Activated naive CD8-positive, alpha-beta T cell (primary cell): ENCODE data around the gene TPH2.

Source experiments
- H3K27ac Mint-ChIP-seq: one replicate; pipeline ENCODE4 v1.8.0; 2021; ENCODE audit warnings: mixed read lengths
- H3K27me3 Mint-ChIP-seq: one replicate; pipeline ENCODE4 v1.8.0; 2021; ENCODE audit warnings: mixed read lengths
- H3K36me3 Mint-ChIP-seq: one replicate; pipeline ENCODE4 v1.8.0; 2021; ENCODE audit warnings: mixed read lengths
- H3K4me1 Mint-ChIP-seq: one replicate; pipeline ENCODE4 v1.8.0; 2021; ENCODE audit warnings: low read depth, mixed read lengths
- H3K4me3 Mint-ChIP-seq: one replicate; pipeline ENCODE4 v1.8.0; 2021; ENCODE audit warnings: mild to moderate bottlenecking, mixed read lengths
- H3K9me3 Mint-ChIP-seq: one replicate; pipeline ENCODE4 v1.8.0; 2021; ENCODE audit warnings: low read depth, mixed read lengths

Gene TPH2

DNA sequence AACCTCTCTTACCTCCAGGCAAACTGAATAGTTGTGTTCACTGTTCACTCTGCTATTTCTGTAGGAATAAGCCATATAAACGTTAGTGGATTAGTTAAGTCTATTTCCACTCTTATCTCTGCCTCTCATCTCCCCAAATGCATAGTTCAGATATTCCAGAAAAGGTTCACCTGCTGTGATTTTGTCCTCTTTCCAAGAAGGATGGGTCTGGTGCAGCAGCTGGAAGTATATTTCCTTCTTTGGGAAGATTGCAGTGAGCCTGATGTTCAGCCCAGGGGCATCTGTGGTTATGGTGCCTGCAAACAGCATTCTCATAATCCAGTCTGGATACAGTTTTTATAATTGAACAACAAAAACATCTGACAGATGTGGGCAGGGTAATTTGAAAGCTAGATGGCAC, 97.7 kb downstream of the TPH2 start:
- Mint-ChIP-seq H3K36me3 (no peaks in the 10 kb centered on the region), H3K9me3 (no peaks in the 10 kb centered on the region), H3K4me1 (no peaks in the 10 kb centered on the region), H3K4me3 (no peak overlapping the region), H3K27me3 (peaks cover 2% of the 10 kb centered on the region), H3K27ac (no peak overlapping the region)

DNA sequence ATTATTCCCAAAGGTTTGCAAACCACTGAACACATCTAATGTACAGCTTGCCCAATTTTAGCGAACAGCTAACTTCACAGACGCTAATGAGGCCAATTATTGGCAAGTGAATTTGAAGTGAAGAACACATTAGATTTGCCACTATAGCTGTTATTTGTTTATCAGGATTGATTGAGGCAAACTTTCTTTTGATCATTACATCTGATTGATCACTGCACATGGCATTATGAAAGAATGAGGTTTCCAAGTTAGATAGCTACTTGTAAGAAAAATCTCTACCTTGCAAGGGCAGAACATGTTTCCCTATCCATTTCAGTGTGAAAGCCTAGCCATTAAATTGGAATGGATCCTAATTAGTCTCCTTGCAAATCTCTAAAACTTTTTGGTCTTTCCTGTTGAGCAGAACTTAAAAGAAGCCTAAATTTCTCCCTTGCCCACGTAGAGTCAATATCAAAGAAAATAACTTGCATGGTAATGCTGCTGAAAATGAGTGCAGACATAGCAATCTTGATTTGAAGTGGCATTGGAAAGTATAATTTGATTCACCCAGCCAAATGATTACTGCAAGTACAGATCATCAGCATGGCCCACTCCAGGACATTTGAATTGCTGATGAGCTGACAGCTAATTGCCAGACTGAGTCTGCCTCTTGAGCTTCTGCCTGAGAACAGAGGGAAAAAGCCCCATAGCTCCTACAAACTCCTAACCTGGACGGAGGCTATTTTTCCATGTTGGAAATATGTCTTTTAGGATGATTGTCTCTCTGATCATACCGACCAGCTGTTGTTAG, 98.6 kb downstream of the TPH2 start:
- no peaks in the 10 kb centered on the region for H3K9me3 Mint-ChIP-seq
- H3K4me1 Mint-ChIP-seq = no peaks in the 10 kb centered on the region
- no peaks in the 10 kb centered on the region for H3K36me3 Mint-ChIP-seq
- no peak overlapping the region for H3K27ac Mint-ChIP-seq
- no peak overlapping the region for H3K4me3 Mint-ChIP-seq
- H3K27me3 Mint-ChIP-seq = peaks cover 2% of the 10 kb centered on the region

DNA sequence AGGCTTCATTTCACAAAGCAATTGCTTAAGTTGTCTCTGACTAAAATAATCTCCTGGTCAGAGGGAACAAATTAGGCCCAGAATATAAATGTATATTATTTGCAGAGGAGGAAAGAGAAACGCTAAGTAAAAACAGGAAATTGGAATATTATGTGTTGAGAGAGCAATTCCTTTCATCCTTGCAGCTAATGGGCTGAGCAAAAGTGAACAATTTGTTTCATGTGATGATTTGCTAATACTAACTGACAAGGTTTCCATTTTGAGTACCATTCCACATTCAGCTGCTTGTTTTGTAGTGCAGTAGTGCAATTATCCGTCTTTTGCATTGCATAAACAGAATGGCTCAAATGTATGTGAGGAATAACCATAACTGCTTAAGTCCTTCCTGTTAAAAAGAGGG, 103.2 kb downstream of the TPH2 start:
- H3K27me3 Mint-ChIP-seq = peaks cover 2% of the 10 kb centered on the region
- no peaks in the 10 kb centered on the region for H3K36me3 Mint-ChIP-seq
- no peak overlapping the region for H3K27ac Mint-ChIP-seq
- H3K4me1 Mint-ChIP-seq = no peaks in the 10 kb centered on the region
- H3K9me3 Mint-ChIP-seq = no peaks in the 10 kb centered on the region
- H3K4me3 Mint-ChIP-seq = no peak overlapping the region

DNA sequence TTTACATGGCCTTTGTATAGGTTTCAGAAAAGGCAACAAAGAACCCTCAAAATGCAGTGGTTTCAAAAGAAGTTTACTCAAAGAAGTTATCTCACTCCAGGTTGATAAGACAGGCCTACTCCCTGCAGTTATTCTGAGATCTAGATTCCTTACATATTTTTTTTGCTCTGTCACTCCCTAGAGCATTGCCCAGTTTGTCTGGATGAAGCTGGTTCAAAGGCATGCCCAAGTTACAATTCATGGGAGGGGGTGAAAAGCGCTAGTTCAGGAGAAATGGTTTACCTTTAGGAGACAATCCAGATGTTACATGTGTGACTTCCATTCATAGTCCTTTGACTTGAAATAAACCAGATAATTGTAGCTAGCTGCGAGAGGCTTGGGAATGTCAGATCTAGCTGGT, 115.0 kb downstream of the TPH2 start:
- no peak overlapping the region for H3K27ac Mint-ChIP-seq
- no peaks in the 10 kb centered on the region for H3K36me3 Mint-ChIP-seq
- peaks cover 5% of the 10 kb centered on the region for H3K27me3 Mint-ChIP-seq
- peaks cover 2% of the 10 kb centered on the region for H3K9me3 Mint-ChIP-seq
- no peak overlapping the region for H3K4me3 Mint-ChIP-seq
- no peaks in the 10 kb centered on the region for H3K4me1 Mint-ChIP-seq

DNA sequence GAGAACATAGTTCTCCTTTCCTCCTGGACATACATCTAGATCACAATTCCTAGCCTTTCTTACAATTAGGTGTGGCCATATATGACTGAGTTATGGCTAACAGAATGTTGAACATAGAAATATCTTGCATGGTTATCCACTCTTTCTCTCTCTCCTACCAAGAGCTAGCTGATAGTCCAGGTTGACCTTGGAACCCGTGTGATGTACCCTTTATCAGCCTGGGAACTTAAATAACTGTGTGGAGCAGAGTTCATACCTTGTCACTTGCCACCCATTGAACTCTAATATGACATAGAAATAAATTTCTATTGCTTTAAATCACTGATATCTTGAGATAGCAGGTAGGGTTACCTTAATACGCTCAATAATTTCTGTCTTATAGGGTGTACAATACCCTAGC, 115.9 kb downstream of the TPH2 start:
- Mint-ChIP-seq H3K9me3 (peaks cover 2% of the 10 kb centered on the region), H3K4me1 (no peaks in the 10 kb centered on the region)

DNA sequence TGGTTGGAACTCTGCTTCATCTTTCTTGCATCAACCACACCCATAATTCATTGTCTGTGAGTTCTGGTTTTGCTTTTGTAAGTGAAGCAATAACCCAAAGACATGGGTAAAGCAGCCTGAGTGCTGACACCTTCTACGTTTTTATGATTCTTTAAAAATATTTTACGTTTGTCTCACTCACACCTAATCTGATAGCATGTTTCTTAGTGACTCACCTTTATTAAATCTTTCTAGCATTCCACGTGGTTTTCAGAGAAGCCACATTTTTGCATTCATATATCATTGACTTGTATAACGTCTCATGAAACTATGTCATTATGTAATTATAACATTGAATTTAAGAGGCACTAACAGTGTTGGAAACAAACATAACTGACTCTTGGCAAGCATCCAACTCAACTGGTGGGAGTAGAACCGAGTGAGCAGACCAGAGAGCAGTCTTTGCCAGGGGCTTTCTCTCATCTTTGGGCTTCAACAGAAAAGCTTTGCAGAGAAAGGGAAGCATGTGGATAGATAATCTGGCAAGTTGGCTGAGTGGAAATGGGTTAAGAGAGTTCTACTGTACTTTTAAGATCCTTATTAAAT, 118.8 kb downstream of the TPH2 start:
- H3K27ac Mint-ChIP-seq = no peak overlapping the region
- H3K4me3 Mint-ChIP-seq = no peak overlapping the region
- H3K9me3 Mint-ChIP-seq = peaks cover 2% of the 10 kb centered on the region
- H3K4me1 Mint-ChIP-seq = no peaks in the 10 kb centered on the region
- peaks cover 2% of the 10 kb centered on the region for H3K27me3 Mint-ChIP-seq
- no peaks in the 10 kb centered on the region for H3K36me3 Mint-ChIP-seq

More for the DNA sequence above, 115.9 kb downstream of the TPH2 start:
- Mint-ChIP-seq H3K27ac (no peak overlapping the region), H3K36me3 (no peaks in the 10 kb centered on the region), H3K4me3 (no peak overlapping the region), H3K27me3 (peaks cover 2% of the 10 kb centered on the region)

DNA sequence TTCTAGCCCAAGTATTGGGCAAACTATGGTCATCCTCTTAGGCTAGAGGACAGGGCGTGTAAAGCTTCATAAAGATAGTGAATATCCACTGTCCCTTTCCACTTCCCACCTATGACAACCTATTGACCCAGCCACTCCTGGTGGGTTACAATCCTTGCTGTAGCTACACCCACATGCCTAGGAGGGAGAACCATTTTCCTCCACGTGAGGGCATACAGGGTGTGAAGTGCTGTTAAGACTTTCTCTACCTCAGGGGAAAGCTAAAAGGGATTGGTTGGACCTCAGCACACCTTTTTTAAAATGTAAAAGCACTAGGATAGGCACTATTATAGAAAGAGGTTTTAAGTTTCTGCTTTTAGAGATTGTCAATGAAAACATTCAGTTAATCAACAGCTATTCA, 124.4 kb downstream of the TPH2 start:
- Mint-ChIP-seq H3K4me3 (no peak overlapping the region), H3K9me3 (no peaks in the 10 kb centered on the region), H3K27ac (no peak overlapping the region), H3K4me1 (no peaks in the 10 kb centered on the region), H3K27me3 (peaks cover 7% of the 10 kb centered on the region), H3K36me3 (no peaks in the 10 kb centered on the region)

DNA sequence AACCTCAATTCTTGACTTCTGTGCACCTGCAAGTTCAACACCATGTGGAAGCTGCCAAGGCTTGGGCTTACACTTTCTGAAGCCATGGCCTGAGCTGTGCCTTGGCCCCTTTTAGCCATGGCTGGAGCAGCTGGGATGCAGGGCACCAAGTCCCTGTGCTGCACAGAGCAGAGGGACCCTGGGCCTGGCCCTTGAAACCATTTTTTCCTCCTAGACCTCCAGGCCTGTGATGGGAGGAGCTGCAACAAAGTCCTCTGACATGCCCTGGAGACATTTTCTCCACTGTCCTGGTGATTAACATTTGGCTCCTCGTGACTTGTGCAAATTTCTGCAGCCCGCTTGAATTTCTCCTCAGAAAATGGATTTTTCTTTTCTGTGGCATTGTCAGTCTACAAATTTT, 132.4 kb downstream of the TPH2 start:
- no peak overlapping the region for H3K4me3 Mint-ChIP-seq
- no peaks in the 10 kb centered on the region for H3K36me3 Mint-ChIP-seq
- peaks cover 7% of the 10 kb centered on the region for H3K9me3 Mint-ChIP-seq
- H3K27me3 Mint-ChIP-seq = peaks cover 4% of the 10 kb centered on the region
- no peak overlapping the region for H3K27ac Mint-ChIP-seq
- no peaks in the 10 kb centered on the region for H3K4me1 Mint-ChIP-seq

DNA sequence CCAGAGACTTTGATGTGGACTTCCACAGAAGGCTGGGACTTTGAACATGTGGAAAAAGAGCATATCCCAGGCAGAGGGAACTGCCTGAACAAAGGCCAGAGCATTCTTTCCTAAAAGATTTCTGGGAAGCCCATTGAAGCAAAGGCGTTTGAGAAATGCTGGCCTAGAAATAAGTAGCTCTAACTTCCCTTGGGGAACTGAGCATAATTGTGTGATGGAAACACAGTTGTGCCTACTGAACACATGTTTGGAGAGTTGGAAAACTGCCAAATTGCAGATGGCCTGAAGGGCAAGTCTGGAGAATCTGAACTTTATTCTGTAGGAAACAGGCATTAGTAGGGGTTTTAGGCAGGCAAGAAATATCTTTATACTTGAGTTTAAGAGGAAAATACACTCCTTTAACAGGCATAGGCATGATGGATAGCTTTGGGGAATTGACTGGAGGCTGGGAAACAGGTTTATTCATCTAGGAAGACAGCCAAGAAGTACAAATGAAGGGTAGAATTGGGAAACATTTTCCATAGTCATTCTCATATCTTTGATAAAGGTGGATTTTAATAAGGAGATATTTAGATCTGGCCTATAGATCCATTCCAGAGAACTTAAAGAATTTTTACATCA, 134.1 kb downstream of the TPH2 start:
- no peaks in the 10 kb centered on the region for H3K4me1 Mint-ChIP-seq
- no peaks in the 10 kb centered on the region for H3K36me3 Mint-ChIP-seq
- H3K27me3 Mint-ChIP-seq = peaks cover 4% of the 10 kb centered on the region
- H3K4me3 Mint-ChIP-seq = no peak overlapping the region
- H3K27ac Mint-ChIP-seq = no peak overlapping the region
- peaks cover 7% of the 10 kb centered on the region for H3K9me3 Mint-ChIP-seq

DNA sequence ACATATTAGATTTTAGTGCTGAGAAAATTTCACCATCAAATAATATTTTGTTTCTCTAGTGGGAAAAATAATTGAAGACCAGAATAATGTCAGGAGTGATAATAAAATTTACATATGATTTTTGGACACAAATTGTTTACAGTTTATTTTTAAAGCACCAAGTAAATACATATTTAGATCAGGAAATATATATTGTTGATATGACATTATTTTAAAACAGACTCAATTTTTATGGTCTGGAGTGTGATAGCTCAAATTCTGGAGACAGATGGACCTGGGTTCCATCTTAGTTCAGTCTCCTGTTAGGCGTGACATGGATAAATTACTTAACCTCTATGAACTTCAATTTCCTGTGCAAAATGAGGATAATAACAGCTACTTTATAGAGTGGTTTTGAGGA, 135.4 kb downstream of the TPH2 start:
- Mint-ChIP-seq H3K27me3 (peaks cover 1% of the 10 kb centered on the region), H3K4me1 (no peaks in the 10 kb centered on the region)

DNA sequence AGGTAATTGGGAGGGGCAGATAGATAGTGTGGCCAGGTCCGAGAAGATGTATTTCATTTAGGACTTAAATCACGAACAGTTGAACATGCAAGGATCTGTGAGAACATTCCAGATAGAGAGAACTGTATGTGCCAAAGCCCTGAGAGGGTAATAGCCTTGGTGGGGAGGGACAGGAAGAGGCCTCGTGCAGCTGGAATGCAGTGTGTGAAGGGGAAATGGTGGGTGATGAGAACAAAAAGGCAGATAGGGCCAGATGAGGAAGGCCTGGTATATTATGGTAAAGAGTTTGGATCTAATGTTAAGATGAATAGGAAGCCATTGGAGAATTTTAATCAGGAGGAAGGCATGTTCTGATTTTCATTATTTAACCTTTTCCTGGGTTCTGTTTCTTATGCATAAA, 136.3 kb downstream of the TPH2 start:
- Mint-ChIP-seq H3K36me3 (no peaks in the 10 kb centered on the region), H3K27me3 (peaks cover 1% of the 10 kb centered on the region), H3K9me3 (peaks cover 7% of the 10 kb centered on the region), H3K4me3 (no peak overlapping the region), H3K27ac (no peak overlapping the region), H3K4me1 (no peaks in the 10 kb centered on the region)

More for the DNA sequence above, 135.4 kb downstream of the TPH2 start:
- no peak overlapping the region for H3K27ac Mint-ChIP-seq
- peaks cover 7% of the 10 kb centered on the region for H3K9me3 Mint-ChIP-seq
- no peak overlapping the region for H3K4me3 Mint-ChIP-seq
- no peaks in the 10 kb centered on the region for H3K36me3 Mint-ChIP-seq

DNA sequence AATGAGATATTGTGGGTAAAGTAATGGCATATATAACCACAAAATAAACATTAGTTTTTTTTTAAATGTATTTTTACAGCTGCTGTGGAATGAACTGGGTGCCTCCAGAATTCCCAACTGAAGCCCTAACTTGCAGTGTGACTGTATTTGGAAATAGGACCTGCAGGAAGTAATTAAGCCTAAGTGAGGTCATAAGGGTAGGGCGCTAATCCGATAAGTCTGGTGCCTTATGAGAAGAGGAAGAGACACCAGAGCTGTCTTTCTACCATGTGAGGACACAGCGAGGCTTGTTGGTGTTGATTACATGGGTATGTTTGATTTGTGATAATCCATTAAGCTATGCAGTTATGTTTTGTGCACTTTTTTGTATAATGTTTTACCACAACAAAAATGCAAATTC, 136.8 kb downstream of the TPH2 start:
- no peak overlapping the region for H3K4me3 Mint-ChIP-seq
- no peak overlapping the region for H3K27ac Mint-ChIP-seq
- H3K36me3 Mint-ChIP-seq = no peaks in the 10 kb centered on the region
- H3K4me1 Mint-ChIP-seq = no peaks in the 10 kb centered on the region
- no peaks in the 10 kb centered on the region for H3K27me3 Mint-ChIP-seq
- H3K9me3 Mint-ChIP-seq = peaks cover 7% of the 10 kb centered on the region

DNA sequence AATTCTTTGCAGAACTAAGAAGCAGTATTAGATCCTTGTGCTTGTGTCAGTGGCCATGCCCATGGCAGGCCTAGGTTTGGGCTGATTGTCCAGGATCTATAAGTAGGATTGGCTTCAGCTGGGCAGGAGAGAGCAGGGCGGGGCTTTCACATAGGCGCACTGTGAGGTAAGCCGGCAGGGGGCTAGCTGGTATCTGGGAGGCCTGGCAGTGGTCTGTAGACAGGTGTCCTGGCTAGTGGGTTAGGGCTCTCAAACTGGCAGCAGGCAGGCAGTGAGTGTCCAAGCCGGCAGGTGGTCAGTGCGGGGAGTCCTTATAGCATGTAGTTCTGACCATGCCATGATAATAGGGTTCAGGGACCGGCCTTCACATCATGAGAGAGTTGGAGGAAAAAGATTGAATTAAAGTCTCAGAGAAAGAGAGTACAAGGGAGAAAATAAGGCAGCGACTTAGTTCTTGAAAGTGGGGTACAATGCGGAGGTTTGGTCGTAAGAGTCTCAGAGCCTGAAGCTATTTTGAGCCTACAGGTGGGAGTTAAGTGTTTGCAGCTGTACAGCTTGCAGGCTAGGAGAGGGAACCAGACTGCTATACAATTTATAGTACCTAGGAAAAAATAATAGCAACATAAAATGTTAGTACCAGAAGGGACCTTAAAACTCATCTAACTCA, 137.4 kb downstream of the TPH2 start:
- H3K4me3 Mint-ChIP-seq = no peak overlapping the region
- peaks cover 1% of the 10 kb centered on the region for H3K27me3 Mint-ChIP-seq
- peaks cover 7% of the 10 kb centered on the region for H3K9me3 Mint-ChIP-seq
- no peak overlapping the region for H3K27ac Mint-ChIP-seq
- H3K36me3 Mint-ChIP-seq = no peaks in the 10 kb centered on the region
- no peaks in the 10 kb centered on the region for H3K4me1 Mint-ChIP-seq

DNA sequence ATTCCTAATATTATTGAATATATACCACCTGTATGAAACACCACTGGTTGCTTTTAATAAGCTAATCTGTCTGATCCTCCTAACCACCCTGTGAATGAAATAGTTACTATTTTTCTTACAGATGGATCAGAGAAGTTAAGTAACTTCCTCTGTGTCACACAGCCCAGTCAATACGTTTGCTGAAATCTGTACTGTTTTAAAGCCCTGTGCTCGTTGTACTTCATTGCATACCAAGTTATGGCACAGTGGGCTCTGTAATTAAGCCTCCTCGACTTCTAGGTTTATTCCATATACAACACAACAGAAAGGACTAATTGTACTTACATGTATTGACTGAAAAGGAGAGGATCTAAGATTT, 137.9 kb downstream of the TPH2 start:
- peaks cover 1% of the 10 kb centered on the region for H3K27me3 Mint-ChIP-seq
- H3K4me3 Mint-ChIP-seq = no peak overlapping the region
- H3K4me1 Mint-ChIP-seq = no peaks in the 10 kb centered on the region
- H3K9me3 Mint-ChIP-seq = peaks cover 3% of the 10 kb centered on the region
- H3K27ac Mint-ChIP-seq = no peak overlapping the region
- no peaks in the 10 kb centered on the region for H3K36me3 Mint-ChIP-seq

DNA sequence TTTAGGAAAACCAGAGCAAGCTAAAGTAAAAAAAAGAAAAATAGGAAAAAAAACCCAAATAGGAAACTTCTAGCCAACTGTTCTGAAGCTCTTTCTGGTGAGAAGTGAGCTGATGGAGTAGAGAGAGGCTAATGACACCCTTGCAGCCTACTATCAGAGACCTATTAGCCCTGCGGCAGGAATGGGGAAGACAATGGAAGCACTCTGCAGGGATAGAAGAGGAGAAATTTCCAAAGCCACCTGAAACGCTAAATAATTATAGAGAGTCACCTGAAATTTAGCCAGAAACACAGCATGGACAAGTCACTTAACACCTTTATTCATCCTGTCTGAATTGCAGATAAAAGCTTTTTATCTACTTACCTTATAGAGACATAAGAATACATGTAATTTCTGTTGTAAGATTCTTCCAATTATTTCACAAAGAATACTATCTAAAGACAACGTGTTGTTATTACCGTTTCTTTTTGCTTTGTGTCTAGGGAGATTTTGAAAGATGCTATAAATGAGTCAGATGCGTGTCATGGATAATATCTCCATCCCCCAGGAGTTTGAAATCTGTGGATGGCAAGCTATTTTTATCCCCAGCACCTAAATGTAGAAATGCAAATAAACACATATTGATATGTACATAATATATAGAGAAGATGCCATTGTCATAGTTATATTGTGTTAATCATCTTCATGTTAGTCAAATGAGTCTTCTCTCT, 138.6 kb downstream of the TPH2 start:
- Mint-ChIP-seq H3K36me3 (no peaks in the 10 kb centered on the region), H3K27me3 (peaks cover 1% of the 10 kb centered on the region), H3K27ac (no peak overlapping the region), H3K4me1 (no peaks in the 10 kb centered on the region), H3K4me3 (no peak overlapping the region), H3K9me3 (no peaks in the 10 kb centered on the region)
